ENCODE measurements around the gene NPAS3. TPM values are rescaled to one million over a fixed set of nuclear protein-coding genes. Genes with fewer than 3 reads are reported as not detected.
A peak's percentile ranks its signal among the peaks of the same experiment; 100 is the strongest.

Gene NPAS3
- 1 to 10 TPM; 1.6 to 9.6 (median 8.4) TPM for polyA plus RNA-seq (ENCODE audit: insufficient read length in 4 of 4)

DNA sequence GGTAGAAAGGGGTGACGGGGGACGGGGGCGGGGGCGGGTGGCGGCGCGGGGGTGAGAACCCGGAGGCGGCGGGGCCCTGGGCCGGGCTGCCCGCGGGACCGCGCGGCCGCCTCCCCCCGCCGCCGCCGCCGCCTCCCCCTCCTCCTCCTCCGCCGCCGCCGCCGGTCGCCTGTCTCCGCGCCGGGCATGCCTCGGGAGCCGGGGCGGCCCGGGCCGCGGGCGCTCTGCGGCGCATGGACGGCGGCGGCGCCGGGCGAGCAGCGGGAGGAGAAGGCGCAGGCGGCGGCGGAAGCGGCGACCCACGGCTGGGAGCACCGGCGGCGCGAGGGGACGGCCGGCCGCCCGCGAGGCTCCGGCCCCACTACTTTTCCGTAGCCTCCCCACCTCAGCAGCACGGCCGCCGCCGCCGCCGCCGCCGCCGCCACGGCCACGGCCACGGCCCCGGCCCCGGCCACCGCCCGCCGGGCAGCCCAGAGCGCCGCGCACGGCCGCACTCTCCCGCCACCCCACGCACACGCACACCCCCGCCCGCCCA lies at the start of gene NPAS3:
NPAS3 (plus strand) TSS at position 161 of the 535 bp plus-strand sequence.
- DNase-seq (ENCODE audit: low read depth in 4 of 4, low spot score in 3 of 4): no peak

DNA sequence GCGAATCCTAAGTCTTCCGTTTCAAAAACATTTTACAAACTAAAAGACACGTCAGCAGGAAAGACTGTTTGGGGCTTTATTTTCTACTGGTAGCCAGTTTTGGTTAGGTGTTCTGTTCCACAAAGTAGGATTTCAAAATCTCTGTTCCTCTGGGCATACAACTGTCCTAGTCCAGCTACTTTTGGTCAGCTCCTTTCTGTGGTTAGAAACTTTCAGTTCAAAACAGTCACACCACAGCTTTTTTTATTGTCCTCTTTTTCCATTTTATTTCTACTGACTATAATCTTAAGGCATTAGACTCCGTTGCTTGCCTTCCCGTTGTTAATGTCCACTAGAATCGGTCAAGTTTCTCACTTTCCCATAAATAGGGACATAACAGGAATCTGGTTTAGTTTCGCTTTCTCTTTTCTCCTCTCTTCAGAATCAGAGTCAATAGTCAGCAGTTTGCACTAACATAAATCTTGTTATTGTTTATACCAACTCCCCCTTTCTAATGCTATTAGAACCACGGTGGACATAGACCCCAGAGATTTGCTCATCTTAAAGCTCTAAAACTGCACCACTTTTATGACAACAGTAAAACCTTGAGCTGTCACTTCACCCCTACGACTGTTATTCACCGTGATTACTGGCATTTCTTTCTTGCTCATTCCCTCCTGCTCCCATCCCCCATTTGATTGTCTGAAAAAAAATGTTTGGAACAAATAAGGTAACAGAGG lies 41.5 kb upstream of the NPAS3 start:
- DNase-seq (ENCODE audit: low read depth in 4 of 4, low spot score in 3 of 4): peak; percentile 14 to 59 (median 32)

DNA sequence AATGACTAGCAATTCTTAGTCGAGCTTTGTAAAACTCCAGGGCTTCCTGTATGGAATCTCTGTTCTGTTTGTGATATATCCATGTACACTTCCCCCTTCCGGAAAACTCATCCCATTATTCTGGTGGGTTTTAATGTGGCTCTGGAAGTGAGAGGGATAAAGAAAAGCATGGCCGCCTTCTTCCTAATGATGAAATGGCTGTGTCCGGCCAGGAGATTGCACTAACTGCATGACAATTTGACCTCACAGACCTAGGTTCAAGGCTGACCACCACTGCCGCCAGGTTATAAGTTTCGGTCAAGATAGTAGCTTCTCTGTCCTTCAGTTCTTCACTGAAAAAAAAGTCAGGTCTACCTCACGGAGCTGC lies 41.0 kb upstream of the NPAS3 start:
- no peak for DNase-seq (ENCODE audit: low read depth in 4 of 4, low spot score in 3 of 4)

DNA sequence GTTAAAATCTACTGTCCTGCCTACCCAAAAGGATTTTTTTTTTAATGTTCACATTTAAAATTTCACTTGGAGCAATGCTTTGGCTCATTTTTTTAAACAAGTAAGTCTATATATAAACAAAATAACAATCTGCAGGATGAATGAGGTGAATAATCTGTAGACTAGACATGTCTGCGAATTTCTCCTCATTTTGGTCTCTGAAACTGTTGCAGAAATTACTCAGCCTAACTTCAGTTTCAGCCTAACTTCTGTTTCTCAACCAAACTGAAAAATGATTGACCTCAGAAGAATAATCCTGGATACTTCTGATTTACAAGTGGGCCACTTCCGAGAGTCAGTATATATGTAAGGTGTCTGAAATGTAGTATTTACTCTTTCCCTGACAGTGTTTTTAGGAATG lies 39.8 kb upstream of the NPAS3 start:
- no peak for DNase-seq (ENCODE audit: low read depth in 4 of 4, low spot score in 3 of 4)

DNA sequence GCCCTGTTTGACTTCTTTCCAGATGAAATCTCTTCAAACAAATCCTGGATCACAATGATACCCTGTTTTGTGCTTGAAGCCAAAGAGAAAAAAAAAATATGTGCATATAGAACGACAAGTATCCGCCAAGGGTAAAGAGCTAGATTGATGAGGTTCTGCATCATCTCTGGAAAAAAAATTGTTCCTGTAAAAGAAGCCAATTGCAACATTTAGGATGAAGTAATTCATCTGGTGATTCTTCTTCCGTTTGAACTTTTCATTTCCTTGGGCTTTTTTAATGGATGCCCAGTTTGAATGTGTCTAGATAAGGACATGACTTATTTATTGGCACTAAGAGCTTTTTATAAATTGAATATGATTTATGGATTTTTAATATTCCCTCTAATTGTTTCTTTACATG lies 38.1 kb upstream of the NPAS3 start:
- no peak for DNase-seq (ENCODE audit: low read depth in 4 of 4, low spot score in 3 of 4)

DNA sequence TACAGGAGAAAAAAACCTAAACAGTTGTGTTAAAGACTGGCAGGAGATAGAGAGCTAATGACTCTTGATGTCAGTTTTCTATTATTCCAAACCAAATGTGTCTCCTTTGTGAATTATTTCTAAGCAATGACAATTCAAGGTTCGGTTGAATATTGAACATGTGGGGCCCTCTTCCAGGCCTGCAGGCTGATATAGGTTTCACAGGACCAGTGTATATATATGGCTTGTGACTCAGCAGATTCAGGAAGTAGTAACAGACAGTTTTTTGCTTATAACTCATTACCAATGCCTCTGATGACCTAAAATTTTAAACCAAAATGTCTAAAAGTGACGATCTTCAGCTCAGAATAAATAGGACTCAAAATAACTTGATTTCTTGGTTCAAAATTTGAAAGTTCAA lies 33.7 kb upstream of the NPAS3 start:
- DNase-seq (ENCODE audit: low read depth in 4 of 4, low spot score in 3 of 4): no peak

DNA sequence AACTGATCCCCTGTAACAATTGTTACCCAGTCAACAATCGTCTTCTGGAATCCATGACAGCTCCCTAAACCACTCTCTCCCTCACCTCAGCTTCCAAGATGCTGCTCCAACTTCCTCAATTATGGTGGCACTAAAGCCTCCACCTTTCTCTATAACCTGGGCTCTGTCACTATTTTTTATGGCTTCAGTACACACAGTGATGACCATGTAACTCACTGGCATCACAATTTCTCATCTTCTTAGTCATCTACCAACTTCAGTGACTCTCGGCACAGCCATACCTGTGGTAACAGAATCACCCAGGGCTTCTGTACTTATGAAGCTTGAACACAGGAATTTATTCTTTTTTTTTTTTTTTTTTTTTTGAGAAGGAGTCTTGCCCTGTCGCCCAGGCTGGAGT lies 32.0 kb upstream of the NPAS3 start:
- DNase-seq (ENCODE audit: low read depth in 4 of 4, low spot score in 3 of 4): no peak

DNA sequence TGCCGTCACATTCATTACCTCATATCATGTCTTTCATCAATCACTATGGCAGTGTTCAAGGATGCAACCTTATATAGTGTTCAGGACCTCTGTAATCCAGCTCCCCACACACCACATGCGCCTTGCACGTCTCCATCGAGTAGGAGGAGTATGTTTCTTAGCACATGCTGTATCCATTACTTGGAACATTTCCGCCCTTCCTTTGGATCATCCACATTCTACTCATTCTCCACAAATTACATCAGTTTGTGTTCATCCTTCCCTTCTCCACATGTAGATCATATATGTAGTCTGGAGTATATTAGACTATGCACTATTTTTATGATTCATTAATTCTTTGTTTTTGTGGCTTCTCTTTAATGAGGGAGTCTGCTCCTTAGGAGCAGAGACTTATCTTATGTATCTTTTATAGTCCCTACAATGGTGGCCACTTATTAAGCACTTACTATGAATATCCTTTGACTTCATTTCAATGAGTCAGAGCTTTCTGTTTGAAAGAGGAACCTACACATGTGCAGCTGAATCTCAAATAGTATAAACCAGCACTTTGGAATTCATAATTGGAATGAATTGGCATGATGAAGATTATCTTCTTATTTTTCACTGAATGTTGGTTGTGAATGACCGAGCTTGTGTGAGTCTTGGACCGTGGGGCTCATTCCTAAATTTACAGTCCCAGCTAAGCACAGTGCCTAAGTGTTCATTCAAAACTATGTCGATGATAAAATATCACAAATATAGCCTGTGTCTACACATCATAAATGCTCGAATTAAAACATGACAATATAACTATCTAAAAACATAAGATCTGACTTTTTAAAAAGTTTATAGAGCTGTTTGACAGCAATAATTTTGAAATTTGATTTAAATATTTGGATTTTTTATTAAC lies 30.2 kb upstream of the NPAS3 start:
- DNase-seq (ENCODE audit: low read depth in 4 of 4, low spot score in 3 of 4): no peak

DNA sequence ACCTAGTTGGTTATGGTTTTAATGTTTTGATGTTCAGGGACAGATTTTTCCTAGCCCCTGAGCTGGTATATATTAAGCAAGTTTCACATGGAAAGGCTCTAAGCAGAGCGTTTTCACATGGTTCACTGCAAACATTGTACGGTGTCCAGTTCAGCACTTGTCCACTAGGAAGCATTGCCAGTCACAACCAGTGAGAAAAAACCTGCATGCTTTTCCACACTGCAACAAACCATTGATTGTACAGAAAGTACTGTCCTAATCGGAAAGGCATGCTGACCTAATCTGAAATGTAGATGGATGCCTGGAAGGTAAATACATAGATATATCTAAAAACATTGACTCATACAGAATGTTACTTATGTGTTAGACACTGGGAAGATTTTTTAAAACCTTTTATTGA lies 25.0 kb upstream of the NPAS3 start:
- no peak for DNase-seq (ENCODE audit: low read depth in 4 of 4, low spot score in 3 of 4)

DNA sequence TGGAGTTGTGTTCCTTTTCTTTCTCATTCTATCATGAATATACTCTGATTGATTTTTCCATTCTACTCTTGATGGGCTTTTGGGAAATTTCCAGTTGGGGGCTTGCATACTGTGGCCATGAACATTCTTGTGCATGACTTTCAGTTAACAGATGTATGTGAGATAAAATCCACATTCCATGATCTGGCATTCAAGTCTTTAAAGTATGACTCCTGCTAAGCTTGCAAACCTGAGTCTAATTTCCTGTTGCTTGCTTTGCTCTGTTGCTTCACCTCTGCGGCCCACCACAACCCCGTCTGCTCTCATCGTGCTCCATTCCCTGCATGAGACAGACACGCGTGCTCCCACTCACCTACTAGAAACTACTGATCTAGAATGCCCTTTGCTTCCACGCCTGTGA lies 24.3 kb upstream of the NPAS3 start:
- DNase-seq (ENCODE audit: low read depth in 4 of 4, low spot score in 3 of 4): no peak

DNA sequence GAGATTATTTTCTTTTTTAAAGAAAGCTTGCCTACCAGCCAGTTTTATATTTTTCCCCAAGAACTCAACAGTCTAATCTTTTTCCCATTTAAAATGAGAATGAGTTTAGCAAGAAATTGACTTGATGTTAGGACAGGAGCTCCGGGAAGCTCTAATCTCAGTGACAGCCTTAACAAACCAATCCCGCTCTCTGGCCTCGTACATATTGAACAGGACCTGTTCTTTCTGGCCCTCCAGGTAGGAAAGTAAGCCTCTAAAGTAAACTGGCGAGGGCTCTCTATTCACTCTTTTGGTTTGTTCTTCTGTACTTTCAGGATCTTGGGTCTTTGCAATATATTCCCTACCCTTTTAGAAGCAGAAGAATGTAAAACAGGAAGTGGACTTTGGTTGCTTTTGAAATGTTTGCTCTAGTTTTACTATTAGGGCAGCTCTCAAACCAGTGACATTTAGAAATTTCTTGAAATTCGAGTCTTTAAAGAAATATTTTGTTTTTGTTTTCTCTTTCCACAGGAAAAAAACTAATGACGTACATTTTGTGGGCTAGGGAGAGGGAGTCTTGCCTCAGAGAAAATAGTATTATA lies 17.9 kb upstream of the NPAS3 start:
- DNase-seq (ENCODE audit: low read depth in 4 of 4, low spot score in 3 of 4): no peak

DNA sequence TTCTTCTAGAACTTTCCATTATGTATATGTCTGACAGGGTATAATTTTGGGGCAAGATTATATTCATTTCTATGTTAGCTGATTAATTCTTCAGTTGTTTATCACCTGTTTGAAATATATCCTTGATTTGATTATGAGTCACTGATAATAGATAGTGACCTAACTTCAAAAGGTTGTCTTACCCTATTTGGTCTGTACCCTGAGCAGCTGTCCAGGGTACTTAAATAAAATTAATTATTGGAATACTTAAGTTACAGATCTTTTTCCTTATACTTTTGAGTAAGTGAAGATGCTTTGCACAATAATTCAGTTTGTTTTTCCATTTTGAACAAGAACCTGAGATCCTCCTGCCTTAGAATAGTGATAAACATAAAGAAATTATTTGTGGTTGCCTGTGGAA lies 13.2 kb upstream of the NPAS3 start:
- DNase-seq (ENCODE audit: low read depth in 4 of 4, low spot score in 3 of 4): no peak

DNA sequence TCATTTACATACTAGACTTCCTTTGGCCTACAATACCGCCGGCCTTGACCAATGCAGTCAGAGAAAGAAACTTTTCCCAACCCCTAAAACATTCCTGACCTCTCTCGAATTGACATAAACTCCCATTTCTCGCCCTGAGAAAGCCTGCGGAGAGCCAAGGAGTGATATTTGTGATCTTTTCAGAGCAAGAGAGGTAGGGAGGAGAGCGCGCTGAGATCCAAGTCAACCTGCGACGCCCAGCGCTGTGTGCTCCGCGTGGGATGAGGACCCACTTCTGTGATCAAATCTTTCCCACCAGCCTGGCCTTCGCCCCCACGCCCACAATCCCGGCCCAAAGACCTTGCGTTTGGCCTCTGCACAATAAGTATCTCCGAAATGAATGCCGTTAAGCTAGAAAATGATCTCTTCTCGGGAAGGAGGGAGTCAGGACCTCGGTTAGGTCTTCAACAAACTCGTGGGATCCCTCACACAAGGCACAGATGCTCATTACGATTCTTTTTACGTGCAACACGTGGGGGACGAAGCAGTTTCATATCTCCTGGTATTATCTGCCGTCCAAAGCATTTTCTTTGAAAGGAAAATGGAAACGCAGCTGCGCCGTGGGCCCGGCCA lies 6.3 kb upstream of the NPAS3 start:
- no peak for DNase-seq (ENCODE audit: low read depth in 4 of 4, low spot score in 3 of 4)

DNA sequence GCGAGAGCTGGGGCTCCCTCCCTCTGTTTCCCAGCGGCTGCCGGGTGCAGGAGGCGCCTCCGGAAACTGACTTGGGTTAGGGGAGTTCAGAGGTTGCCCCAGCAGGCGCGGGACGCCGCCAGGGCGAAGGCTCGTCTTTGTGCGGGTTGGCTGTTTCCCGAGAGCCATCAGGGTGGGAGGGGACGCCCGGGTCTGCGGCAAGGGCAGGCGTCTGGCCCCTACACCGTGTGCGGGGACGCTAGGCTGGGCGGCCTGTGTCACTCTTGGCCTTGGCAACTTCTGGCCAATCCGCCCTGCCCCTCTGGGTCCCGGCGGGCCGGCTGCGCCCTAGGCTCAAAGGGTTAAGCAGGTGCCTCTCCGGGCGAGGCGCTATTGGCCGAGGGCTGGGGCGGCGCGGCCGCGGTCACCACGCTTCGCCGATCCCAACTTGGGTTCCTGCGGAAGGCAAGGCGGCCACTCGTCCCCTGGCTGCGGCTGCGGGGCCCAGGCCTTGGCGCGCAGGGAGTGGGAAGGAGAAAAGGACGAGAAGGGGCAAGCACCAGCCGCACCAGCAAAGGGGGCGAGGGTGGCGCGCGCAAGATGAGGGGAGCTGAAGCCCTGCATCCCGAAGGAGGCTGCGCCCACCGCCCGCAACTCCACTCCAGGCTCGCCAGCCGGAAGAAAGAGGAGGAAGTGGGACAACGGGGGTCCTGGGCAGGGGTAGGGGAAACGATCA lies 5.6 kb upstream of the NPAS3 start:
- no peak for DNase-seq (ENCODE audit: low read depth in 4 of 4, low spot score in 3 of 4)

DNA sequence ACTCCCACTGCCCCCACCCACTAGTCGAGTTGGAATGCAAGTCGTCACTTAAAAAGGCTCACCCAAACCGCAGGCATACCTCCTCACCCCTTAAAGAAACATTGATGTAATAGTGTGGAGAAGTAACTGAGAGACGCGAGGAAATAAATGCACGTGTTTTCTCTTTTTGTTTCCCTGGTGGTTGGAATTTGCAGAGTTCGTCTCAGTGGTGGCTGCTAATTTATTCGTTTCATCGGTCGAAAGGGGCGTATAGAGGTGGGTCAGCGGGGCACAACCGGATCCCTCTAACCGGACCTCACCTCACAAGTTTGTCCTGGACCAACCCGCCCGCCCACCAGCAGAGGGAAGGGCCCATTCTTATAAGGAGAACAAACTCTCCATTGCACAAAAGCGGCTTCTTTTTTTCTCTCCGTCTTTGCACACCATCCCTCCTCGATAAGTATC lies 5.0 kb upstream of the NPAS3 start:
- DNase-seq (ENCODE audit: low read depth in 4 of 4, low spot score in 3 of 4): no peak

DNA sequence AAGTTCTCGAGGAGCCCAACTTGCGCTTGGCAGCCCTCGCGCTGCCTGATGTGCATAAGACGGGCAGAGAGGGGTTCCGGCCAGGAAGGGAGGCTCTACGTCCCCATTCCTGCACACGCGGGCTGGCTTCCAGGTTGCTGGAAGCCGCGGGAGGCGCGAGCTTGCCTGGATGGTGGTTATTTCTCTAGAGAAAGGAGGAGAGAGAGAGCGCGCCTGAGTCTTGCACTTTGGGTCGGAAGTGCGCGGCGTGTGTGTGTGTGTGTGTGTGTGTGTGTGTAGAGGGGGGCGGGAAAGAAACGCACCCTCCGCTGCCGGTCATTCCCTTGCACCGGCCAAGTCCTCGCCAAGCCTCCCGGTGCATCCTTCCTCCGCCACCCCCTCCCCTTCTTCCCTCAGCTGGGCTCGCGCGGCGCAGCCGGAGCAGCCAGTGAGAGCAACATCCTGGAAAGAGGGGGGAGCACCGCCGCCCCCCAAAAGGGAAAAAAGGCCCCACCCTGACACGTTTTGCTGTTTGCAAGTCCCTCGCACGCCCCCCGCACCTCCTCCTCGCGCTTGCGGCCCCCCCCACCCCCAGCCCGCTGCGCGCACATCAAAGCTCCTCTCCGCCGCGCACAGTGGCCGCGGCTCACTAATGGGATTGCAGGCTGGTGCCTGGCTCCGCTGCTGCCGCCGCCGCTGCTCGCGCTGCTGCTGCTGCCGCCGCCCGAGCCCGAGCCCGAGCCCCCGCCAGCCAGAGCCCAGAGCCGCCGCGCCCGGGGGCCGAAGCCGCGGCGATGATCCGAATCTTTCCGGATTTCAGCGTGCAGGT lies 4.4 kb upstream of the NPAS3 start:
- DNase-seq (ENCODE audit: low read depth in 4 of 4, low spot score in 3 of 4): no peak

DNA sequence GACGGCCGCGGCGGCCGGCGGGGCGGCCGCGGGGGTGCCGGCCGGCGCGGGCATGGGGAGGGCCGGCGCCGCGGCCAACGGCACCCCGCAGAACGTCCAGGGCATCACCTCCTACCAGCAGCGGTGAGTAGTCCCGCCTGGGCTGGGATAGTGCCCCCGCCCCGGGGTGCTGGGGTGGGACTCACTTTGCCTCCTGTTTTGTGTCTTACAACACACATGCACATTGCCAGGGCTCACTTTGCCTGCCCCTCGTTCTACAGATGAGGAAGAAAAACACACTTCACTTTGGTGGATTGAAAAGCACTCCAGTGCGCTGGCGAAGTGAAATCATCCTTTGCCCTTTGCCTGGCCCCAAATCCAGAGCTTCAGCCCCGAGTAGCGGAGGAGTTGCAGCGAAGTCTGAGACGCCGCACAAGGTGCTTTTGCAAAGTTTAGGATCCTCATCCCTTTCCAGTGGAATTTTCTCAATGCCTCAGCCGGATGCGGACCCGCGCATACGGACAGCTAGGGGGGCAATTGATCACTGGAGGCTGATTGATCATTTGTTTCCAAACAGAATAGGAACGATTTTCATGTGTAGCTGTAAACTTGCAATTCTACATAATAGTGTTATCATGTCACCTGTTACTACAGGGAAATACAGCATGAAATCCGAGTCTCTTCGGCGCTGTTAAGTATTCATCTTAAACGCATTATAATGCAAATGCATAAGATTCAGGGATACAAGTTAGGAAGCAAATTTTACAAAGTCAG lies 3.6 kb upstream of the NPAS3 start:
- no peak for DNase-seq (ENCODE audit: low read depth in 4 of 4, low spot score in 3 of 4)

DNA sequence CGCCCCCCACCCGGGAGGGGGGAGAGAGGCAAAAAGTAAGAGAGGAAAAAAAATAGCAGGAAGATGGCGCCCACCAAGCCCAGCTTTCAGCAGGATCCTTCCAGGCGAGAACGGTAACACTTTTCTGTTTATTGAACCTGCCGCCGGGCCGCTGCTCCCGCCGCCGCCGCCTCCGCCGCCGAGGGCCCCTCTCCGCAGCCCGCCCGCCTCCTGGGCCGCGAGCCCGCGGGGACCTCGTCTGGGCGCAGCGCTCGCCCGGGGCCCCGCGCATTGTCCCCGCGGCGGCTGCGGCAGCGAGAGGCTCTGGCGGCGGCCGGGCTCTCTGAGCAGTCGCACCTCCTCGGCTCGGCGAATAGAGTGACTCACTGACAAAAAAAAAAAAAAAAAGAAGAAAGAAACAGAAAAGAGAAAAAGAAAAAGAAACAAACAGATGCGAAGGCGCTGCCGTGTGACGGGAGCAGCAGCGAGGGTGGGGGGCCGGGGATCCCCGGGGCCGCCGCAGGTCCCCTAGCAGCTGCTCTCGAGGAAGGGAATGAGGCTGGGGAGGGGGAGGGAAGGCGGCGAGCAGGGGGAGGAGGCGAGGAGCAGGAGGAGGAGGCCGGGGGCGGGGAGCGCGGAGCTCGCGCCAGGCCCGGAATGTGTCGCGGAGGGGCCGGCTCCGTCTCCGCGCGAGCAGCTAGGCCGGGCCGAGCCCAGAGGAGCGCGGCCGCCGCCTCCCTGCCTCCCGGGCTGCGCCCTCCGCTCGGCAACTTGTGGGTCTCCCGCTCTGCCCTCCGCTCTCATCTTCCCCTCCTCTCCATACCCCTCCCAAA lies 781 bp downstream of the NPAS3 start:
- peak in 1 of 4 donors; percentile 66 for DNase-seq (ENCODE audit: low read depth in 4 of 4, low spot score in 3 of 4)
